GM15510 (cell line): ENCODE measurements around the gene OR52I1.

Experiments used
- POLR2A ChIP-seq: IDR thresholded peaks from 3 replicates; pipeline ENCODE4 v1.6.1; 2011; ENCODE audit warnings: borderline replicate concordance; ENCODE audit not compliant: insufficient read length; ENCODE audit errors: extremely low read depth

OR52I1 gene

GRCh38 chr11:4593739-4594138, at the start of gene OR52I1:
Gene OR52I1, plus strand, starts transcription at chr11:4594039. Its CDS starts 0 bp downstream, at chr11:4594039.
- no peak for TF ChIP-seq POLR2A

DNA sequence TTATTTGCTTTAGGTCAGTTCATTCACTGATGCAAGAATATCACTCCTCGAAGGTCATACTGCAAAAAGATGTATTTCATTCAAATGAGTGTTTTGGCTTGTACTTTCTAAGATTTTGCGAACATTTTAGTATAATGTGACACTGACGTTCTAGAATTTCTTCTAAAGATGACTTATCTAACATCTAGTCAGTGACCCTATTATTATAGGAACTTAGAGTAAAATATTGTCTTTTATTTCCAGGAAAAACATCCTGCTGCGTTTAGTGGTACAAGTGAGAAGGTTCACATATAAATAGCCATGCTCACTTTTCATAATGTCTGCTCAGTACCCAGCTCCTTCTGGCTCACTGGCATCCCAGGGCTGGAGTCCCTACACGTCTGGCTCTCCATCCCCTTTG, 48.9 kb upstream of the OR52I1 start, which contains the start of gene OR52M1:
Gene OR52M1, plus strand, starts transcription at position 301 of the 400 bp plus-strand sequence. Its CDS starts 0 bp downstream, at position 301.
- TF ChIP-seq POLR2A, result no peak

- no peak for TF ChIP-seq POLR2A
These were observed 47.0 kb upstream of the OR52I1 start for GRCh38 chr11:4546878-4547277.

DNA sequence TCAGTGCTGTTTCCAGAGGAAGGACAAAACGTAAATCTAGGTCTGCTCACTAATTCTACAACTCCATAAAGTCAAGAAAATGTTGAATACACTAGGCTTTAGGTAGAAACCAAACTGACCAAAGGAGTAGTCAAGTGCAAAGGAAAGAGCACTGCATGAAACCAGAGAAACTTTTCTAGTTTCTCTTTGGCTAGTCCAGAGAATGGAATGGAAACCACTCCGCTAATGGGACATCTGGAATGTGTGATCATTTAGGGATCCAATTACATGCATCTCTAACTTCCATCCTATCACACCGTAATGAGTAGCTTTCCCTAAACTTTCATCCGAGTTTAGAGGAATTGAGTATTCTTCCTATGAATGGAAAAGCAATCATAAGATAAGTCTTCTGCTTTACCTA, 46.4 kb upstream of the OR52I1 start:
- no peak for TF ChIP-seq POLR2A

DNA sequence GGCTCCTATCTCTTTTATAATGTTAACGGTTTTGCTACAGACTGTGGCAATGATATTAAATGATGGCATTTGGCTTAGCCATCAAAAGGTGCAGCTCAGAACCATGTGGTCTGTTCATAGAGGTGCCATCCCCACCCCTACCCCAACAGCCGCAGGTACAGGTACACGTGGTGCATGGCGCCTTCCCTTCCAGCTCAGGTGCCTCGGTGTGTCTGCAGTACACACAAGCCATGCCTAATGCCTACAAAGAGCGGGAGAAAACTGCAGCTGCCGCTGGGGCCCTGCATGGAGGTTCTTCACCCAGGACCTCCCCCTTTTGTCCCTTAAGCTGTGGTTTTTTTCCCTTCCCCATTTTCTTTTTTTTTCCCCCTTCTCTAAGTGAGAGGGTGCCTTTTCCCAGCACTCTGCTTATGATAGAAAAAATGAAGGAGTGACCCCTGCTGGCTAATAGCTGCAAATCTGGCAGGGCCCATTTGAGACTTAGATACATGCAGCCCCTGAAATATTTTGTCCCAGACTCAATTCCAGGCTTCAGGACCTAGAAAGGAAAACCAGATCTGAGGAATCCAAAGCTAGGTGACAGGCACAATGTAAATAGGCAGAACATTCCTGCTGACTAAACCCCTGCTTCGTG, 42.4 kb upstream of the OR52I1 start:
- no peak for TF ChIP-seq POLR2A

GRCh38 chr11:4559527-4560440, 34.1 kb upstream of the OR52I1 start:
- no peak for TF ChIP-seq POLR2A

DNA sequence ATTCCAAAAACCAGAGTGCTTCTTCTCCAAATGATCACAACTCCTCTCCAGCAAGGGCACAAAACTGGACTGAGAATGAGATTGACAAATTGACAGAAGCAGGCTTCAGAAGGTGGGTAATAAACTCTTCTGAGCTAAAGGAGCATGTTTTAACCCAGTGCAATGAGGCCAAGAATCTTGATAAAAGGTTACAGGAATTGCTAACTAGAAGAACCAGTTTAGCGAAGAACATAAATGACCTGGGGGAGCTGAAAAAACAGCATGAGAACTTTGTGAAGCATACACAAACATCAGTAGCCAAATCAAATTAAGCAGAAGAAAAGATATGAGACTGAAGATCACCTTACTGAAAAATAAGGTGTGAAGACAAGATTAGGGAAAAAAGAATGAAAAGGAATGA, 33.4 kb upstream of the OR52I1 start:
- TF ChIP-seq POLR2A, result no peak

GRCh38 chr11:4565371-4565770, 28.5 kb upstream of the OR52I1 start:
- no peak for TF ChIP-seq POLR2A

DNA sequence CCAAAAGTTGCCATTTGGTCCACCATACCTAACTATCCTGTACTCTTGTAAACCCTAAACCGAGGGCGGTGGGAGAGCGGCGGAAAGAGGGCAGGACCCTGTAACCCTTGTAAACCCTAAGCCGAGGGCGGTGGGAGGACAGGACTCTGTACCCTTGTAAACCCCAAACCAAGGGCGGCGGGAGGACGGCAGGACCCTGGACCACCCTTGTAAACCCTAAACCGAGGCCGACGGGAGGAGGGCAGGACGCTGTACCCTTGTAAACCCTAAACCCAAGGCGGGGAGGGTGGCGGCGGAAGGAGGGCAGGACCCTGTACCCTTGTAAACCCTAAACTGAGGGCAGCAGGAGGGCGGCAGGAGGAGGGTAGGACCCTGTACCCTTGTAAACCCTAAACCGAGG, 24.8 kb upstream of the OR52I1 start:
- no peak for TF ChIP-seq POLR2A

- no peak for TF ChIP-seq POLR2A
These were observed 17.0 kb upstream of the OR52I1 start for GRCh38 chr11:4576880-4577279.

DNA sequence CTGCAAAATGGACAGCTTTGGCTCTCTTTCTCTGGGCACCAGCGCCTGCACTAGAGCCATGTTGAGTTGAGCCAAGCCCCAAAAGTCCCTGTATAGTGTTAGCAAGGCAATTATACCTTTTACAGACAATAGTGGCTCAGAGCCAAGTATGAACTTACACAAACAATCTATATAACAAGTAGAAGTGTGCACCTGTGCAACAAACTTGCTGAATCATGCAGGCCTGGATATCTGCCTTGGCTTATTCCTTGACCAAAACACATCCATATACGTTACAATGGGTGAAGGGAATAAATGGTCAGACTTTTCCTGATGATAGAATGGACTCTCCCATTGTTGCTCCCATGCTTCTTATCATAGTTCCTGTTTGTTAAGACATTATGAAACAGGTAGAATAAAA, 16.1 kb upstream of the OR52I1 start:
- TF ChIP-seq POLR2A, result no peak

DNA sequence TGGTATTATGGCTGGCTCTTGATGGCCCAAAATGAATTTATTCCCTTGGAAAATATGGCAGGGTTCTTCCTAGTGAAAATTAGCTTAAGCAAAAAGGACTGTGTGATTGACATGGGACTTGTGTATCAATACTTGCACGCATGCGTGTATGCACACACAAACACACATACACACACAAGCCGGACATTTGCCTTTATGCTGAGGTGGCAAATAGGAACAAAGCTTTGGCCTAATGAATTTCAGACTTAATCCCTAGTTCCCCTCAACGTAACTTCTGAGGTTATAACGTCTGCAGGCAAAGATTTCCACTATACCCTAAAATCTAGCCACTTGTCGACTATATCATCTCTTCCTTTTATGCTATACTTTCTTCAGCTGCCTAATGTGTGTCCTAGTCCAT, 15.2 kb upstream of the OR52I1 start:
- no peak for TF ChIP-seq POLR2A

- no peak for TF ChIP-seq POLR2A
These were observed 13.7 kb upstream of the OR52I1 start for GRCh38 chr11:4580124-4580523.

DNA sequence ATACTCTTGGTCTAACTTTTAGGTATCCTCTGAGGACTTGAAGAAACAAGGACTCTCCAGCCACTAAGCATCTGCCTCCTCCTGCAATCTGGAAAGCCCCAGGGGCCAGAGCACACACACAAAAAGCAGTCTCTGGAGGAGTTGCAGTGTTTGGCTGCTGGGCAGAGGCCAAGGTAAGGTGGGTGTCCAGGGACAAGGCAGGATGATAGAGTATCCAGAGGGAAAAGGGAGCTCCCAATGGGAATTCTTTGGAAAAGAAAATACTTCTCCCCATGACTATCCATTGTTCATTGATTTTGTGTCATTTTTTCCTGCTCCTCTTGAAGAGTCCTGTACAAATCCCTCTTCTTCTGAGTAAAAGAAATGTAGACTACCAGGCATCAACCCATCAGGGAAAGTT, 12.4 kb upstream of the OR52I1 start, which contains the start of gene OR52I2:
Gene OR52I2, plus strand, starts transcription at position 301 of the 400 bp plus-strand sequence.
- TF ChIP-seq POLR2A, result no peak

- no peak for TF ChIP-seq POLR2A
These were observed 4.8 kb upstream of the OR52I1 start for GRCh38 chr11:4589017-4589416.

- TF ChIP-seq POLR2A, result no peak
These were observed 11.2 kb downstream of the OR52I1 start for GRCh38 chr11:4605057-4605456.
